Activated CD4-positive, CD25-positive, alpha-beta regulatory T cell treated with anti-CD3 and anti-CD28 coated beads, Interleukin-2, amount 50 U/mL, for 72 hours (primary cell): ENCODE measurements around the gene RPL38.

Source experiments
- DNase-seq: peaks from one replicate; pipeline ENCODE4 v3.0.0; 2021

Gene RPL38

GRCh38 chr17:74230896-74231295 lies 27.4 kb downstream of the RPL38 start:
- no peak for DNase-seq

DNA sequence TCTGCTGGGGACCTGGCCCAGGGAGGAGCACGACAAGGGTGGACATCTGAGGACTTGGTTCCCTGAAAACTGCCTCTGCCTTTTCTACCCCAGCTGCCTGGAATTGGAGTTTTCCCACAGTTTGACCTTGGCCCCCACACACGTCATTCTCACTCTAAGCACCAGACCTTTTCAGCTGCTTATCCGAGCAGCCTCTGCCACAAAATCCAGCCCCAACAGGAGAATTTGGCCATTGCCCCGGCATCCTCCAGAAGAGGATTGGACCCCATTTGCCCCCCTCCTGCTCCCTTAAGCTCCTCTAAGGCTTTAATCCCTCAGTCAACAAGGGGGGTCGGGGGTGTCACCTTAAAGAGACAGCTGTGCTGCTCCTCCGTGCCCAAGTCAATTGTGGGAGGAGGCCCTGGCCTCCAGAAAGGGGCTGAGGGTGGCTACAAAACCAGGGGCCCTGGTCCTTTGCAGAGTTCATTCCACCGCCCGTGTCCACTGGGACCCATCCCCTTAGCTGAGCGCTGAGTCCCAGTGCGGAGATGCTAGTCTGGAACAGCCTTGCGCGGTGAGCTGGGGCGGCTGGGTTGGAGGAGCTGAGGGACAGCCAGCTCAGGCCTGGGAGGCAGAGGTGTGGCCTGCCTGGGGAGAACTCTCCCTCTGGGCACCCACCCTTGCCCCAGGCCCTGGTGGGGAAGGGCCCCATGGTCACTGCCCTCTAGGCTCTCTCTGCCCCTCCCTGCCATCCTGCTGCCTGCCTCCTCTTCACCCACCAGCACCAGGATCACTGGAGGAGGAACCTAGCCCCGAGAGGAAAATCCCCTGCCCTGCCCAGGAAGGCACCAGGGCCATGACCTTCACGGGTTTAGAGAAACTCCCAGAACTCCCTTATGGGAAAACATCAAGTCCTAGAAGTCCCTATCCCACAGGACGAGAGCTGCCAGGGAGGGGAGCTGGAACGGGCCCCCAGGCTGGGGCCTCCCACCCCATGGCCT lies 28.7 kb downstream of the RPL38 start:
- no peak for DNase-seq

- DNase-seq: no peak
Observed at GRCh38 chr17:74233937-74234336, 30.5 kb downstream of the RPL38 start.

GRCh38 chr17:74234486-74234885 lies 31.0 kb downstream of the RPL38 start:
- no peak for DNase-seq

DNA sequence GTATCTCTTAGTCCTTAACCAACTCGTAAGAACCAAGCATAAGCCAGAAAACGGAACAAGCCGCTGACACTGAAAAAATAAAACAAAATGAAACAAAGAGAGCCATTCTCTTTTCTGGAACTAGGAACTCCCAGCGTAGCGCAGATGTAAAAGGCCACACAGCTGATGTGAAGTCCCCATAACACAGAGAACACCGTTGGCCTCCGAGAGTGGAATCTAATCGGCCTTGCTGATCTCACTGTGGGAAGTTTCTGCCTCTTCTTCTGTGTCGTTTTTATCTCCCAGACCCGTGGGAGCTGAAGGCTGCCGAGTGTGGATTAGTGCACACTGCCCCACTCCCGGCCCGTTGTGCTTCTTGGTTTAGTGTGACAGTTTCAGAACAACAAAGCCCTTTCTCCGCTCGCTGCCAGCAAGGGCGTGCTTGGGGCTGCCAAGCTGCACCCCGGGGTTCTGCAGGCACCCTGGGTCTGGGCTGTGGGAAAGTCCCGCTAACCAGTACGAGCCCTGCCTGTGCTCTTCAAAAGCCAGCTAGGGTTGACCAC lies 31.6 kb downstream of the RPL38 start:
- DNase-seq: no peak

DNA sequence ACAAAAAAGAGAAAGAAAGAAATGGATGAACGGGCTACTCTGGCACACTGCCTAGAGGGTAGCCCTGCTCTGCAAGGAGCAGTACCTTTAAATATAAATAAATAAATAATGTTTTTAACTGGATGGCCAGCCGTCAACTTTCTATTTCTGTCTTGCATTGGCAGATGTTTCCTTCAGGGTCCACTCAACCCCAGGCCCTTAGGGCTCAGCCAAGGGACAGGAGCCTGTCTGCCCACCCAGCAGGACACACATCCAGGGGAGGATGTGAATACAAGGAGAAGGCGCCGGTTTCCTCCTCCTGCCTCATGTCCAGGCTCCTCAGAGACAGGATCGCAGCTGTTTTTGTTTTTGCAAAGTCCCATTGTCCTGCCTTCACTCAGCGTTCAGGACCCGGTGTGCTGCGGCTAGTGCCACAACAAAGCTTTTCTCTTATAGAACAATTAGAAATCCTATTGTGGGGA lies 32.5 kb downstream of the RPL38 start:
- DNase-seq: no peak

DNA sequence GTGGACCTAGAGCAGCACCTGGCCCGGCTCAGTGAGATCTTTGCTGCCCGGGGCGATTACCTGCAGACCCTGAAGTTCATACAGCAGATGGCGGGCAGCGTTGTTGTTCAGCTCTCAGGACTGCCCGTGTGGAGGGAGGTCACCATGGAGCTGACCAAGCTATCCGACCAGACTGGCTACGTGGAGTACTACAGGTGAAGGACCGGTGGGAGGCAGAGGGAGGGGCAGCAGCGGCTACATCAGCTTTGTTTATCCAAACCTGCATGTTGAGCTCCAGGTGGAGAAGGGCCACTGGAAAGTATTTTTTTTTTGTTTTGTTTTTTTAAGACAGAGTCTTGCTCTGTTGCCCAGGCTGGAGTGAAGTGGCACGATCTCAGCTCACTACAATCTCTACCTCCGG lies 33.8 kb downstream of the RPL38 start:
- no peak for DNase-seq

DNA sequence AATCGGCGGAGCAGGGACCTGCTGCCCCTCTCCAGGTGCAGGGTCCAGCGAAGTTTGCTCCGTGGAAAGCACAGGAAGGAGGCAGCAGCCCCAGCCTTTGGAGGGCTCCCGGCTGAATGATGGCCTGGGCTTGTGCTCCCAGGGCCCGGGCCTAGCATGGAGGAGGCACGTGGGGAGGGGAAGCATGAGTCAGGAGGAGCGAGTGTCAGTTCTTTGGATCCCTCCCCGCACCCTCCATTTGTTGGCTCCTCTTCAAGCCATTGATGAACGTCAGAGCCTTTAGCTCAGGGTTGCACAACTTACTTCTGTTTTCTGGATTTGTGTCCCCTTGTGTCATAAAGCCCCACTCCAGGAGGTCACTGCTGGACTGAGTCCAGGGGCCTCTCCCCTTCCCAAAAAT lies 35.7 kb downstream of the RPL38 start:
- no peak for DNase-seq

DNA sequence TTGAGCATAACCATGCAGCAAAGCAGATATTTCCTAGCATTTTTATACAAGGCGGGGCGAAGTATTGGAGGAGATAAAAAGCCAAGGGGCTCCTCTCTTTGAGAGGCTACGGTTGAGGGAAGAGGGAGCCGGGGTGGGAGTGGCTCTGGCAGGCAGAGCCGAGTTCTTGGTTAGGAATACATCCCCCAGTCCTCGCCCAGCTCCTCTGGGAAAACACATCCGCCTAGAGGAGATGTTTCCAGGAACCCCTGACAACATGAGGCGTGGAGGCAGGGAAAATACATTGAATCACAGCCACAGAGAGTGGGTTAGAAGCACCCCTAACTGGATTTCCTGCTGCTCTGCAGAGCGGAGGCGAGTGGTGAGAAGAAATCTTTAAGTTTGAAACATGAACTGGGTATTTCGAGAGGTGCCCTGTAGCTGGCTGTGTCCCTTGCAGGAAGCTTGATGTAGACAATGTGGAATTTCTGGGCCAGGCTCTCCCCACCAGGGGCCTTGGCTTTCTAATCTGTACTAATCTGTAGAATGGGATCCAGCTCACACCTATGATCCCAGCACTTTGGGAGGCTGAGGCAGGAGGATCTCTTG lies 37.2 kb downstream of the RPL38 start:
- DNase-seq: no peak

GRCh38 chr17:74241431-74241830 lies 38.0 kb downstream of the RPL38 start:
- DNase-seq: no peak

DNA sequence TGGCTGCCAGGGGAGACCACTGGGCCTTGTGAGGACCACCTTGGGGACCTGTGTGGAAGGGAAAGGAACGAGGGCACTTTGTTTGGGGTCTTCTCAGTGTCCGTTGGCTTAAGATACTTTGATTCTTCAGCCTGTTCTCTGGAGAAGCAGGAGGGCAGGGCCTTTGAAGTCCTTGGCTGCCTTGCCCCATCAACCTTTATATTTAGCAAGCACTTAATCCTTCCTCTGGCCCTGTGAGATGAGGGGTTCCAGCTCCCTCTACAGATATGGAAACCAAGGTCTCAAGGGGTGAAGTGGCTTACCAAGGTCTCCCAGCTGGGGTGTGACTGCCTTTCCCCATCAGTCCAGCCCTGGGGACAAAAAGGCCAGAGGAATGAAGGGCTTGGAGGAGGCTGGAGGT lies 38.4 kb downstream of the RPL38 start:
- no peak for DNase-seq

GRCh38 chr17:74243013-74243755 lies 39.7 kb downstream of the RPL38 start:
- DNase-seq: no peak

- no peak for DNase-seq
Observed at GRCh38 chr17:74244128-74244527, 40.6 kb downstream of the RPL38 start.

- DNase-seq: no peak
Observed at GRCh38 chr17:74244548-74244947, 41.1 kb downstream of the RPL38 start.

DNA sequence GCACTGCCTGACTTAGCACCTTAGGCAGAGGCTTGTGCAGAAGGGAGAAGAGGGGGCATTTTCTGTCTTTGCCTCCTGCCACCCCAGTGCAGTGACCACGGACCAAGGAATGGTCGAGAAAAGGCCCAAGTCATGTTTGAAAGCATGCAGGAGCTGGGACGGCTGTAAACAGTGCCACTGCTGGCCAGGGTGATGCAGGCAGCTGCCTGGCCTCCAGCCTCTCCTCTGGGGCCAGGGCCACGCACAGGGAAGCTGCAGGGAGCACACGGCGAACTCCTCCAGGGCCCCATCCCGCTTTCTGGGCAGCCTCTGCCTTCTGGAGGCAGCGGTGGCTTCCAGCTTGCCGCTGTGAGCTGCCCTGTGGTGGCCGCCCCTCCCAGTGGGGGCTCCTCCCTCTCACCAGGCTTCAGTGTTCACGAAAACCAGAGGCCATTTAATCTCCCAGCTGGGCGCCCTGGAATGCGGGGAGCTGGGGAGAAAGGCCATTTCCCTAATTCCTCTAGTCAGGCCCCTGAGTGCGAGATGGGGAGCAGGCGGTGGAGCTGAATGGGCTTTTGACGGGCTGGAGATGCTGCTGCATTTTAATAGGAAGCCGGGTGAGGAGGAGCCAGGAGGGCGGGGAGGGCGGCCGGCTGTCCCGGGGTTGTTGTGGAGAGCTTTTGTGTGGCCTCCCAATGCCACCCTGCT lies 41.8 kb downstream of the RPL38 start:
- DNase-seq: no peak

DNA sequence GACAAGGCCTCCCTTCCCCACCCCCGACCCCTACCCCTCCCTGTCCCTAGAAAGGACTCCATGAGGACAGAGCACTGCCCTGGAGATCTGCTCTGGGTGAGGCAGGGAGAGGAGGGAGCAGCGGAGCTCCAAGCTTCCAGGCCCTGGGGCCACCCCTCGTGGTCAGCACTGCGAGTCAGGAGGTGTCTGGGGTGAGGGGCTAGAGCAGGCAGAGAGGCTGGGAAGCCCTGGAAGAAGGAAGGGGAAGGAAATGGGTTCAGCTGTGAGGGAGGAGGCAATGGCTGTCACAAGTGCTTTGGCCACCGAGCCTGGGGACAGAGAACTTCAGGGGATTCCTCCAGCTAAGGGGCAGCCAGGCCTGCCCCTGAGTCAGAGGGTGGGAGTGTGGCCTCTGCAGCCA lies 42.4 kb downstream of the RPL38 start:
- DNase-seq: no peak

DNA sequence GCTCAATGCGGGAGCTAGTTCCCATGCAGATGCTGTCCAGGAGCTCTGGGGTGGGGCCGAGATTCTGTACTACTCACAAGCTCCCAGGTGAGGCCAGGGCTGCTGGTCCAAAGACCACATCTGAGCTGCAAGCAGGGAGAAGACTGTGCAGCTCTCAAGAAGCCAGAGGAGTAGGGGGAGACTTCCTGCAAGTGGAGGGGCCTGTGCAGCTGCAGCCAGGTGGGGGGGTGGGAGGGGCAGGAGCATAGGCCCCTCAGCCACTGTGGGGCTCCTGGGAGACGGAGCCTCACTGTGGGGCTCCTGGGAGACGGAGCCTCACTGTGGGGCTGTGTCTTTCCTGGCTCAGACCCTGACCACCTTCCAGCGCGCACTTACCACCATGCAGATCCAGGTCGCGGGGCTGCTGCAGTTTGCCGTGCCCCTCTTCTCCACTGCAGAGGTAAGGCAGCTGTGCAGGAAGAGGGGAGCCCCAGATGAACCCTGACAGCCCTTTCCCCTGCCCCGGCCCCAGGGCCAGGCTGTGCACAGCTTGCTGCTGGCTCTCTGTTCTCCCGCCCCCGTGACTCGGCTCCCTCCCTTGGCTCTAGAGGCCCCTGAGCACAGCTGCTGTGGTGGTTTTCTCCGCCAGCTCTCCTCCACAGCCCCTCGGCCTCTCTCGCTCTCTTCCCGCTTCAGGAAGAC lies 46.3 kb downstream of the RPL38 start:
- no peak for DNase-seq

DNA sequence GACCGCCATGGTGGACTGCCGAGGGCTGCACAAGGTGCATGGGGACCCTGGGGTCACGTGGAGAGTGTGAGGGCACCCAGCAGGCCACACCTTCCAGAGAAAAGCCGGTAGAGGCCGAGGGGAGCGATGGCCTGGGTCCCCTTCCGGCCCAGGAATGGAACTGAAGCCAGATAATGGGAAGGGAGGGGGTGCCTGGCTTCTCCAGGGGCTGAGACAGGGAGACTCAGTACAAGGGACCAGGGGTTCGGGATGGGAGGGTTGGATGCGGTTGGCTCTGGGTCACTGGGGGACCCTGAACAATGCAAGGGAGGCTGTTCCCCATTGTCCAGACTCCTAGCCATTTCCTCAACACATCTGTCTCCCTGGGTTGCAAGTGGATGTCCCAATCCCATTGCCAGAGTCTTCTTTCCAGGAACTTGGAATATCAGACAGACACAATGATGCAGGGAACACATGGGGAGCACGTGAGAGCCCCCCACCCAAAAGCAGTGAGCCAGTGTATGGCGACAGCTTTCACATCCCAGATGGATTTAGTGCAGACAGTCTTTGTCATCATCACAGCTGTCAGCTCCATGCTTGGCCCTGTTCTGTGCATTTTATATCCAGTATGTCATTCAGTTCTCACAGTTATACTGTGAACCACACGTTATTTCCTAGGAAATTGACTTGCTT lies 47.0 kb downstream of the RPL38 start:
- DNase-seq: no peak

GRCh38 chr17:74251051-74251450 lies 47.6 kb downstream of the RPL38 start:
- no peak for DNase-seq

DNA sequence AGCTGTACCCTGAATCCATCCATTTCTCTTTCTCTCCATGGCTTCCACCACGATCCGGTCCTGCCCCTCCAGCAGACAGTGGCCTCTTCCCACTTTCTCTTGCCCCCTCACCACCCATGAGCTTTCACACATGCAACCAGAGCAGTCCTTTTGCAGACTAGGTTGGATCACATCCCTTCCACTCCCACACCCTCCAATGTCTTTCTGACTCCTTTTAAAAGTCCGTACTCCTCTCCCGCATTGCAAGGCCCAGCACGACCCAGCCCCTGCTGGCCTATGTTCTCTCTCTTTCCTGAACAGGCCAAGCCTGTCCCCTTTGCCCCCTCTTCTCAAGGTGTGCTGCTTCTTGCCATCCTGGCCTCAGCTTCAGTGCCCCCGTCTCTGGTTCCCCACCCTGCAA lies 48.1 kb downstream of the RPL38 start:
- DNase-seq: no peak

DNA sequence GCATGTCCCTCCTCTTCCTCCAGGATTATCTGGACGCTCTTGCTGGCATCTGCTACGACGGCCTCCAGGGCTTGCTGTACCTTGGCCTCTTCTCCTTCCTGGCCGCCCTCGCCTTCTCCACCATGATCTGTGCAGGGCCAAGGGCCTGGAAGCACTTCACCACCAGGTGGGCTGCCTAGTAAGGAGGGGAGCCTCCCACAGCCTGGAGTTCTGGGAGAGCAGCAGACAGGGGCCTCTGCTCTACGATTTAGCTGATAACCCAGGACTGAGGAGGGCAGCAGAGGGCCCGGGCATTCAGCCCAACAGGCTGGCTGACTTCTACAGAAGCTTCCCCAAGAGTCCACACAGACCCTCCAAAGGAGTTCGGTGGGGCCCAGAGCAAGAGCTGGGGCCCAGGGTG lies 48.7 kb downstream of the RPL38 start:
- DNase-seq: no peak

GRCh38 chr17:74253036-74253435 lies 49.6 kb downstream of the RPL38 start:
- no peak for DNase-seq
